Transverse colon (tissue), 4 donors: ENCODE data around the gene LYPD6B. TPM values are rescaled to one million over a fixed set of nuclear protein-coding genes. Genes with fewer than 3 reads are reported as not detected.

Experiments
- DNase-seq: peaks from one replicate; pipeline ENCODE4 v3.0.0-alpha.2; 2019
- H3K27ac ChIP-seq, 4 donors: fragments of 200-600 bp; sonication (generic); 2 replicates each; pipeline ENCODE4 v1.5.1; 2016 to 2018; ENCODE audit warnings: inconsistent platforms in 4 of 4
- H3K27me3 ChIP-seq: fragments of 200-600 bp; sonication (generic); 2 replicates; pipeline ENCODE4 v1.5.1; 2017; ENCODE audit warnings: inconsistent platforms
- H3K36me3 ChIP-seq, 4 donors: fragments of 200-600 bp; sonication (generic); 2 replicates each; pipeline ENCODE4 v1.5.1; 2017 to 2019; ENCODE audit warnings: inconsistent platforms in 4 of 4
- H3K4me1 ChIP-seq, 4 donors: fragments of 200-600 bp; sonication (generic); 2 replicates each; pipeline ENCODE4 v1.5.1; 2017 to 2020; ENCODE audit warnings: inconsistent platforms in 4 of 4
- H3K4me3 ChIP-seq, 4 donors: fragments of 200-600 bp; sonication (generic); 1 replicate in 1 of 4; 2 replicates in 3 of 4; pipeline versions ENCODE4 v1.5.1 to v1.6.1; 2017 to 2019; ENCODE audit warnings: inconsistent platforms in 4 of 4
- H3K9me3 ChIP-seq, 2 donors: fragments of 200-600 bp; sonication (generic); 2 replicates each; pipeline ENCODE4 v1.5.1; 2017 to 2019; ENCODE audit warnings: inconsistent platforms in 2 of 2
- CTCF ChIP-seq, 5 experiments: fragments of 200-600 bp in 3 of 5; fragments of 450-650 bp in 2 of 5; sonication (generic) in 3 of 5; IDR thresholded peaks; 1 replicate in 2 of 5; 2 replicates in 3 of 5; pipeline ENCODE4 v1.5.1; 2016 to 2017; ENCODE audit warnings: antibody characterized with exemption in 5 of 5, inconsistent platforms in 3 of 5, mild to moderate bottlenecking in 2 of 5, moderate library complexity in 1 of 5
- EP300 ChIP-seq: sonication (generic); formaldehyde crosslinking; IDR thresholded peaks from one replicate; pipeline ENCODE4 v1.6.1; 2017; ENCODE audit warnings: antibody characterized with exemption, low read depth
- POLR2A ChIP-seq: fragments of 450-650 bp; IDR thresholded peaks from one replicate; pipeline ENCODE4 v1.6.1; 2016; ENCODE audit warnings: antibody characterized with exemption, mild to moderate bottlenecking, moderate library complexity
- POLR2AphosphoS5 ChIP-seq, 3 donors: sonication (generic); formaldehyde crosslinking; IDR thresholded peaks; one replicate each; pipeline ENCODE4 v1.6.1; 2016; ENCODE audit warnings: antibody characterized with exemption in 3 of 3
- WGBS, 2 donors: methylation state at CpG; one replicate each; pipeline ENCODE4 v1.1.5; 2018; ENCODE audit warnings: low coverage in 1 of 2; 5-methylcytosine and 5-hydroxymethylcytosine counted together
- in situ Hi-C, 4 donors: fragments of 200-750 bp; cut with MboI; loops; one replicate each; pipeline versions ENCODE4 v1.15.0 to v1.15.1; 2017; ENCODE audit warnings: low sequenced_read_pairs in 3 of 4, low pct_ligation_motif_present in 1 of 4, low pct_unique_long_range_greater_than_20kb in 1 of 4
- intact Hi-C: fragments of 100-400 bp; cut with DNase I; formaldehyde crosslinking; loops from one replicate; pipeline ENCODE4 v1.15.1; 2023; ENCODE audit warnings: low total_unique reads
- total RNA-seq, 4 donors: library from RNA; depleted of rRNA; stranded (reverse); fragments of >200 nt; gene quantifications; one replicate each; pipeline ENCODE4 v1.1.0, GENCODE V29; 2016

Gene LYPD6B
- total RNA-seq, 4 donors from 2014 or later = 1.1 to 3.1 (median 2.6) TPM; not detected in 1

- intact Hi-C loops = no loop called here
- no peak overlapping the region for H3K4me3 ChIP-seq
- in situ Hi-C loops = no loop called here
- H3K9me3 ChIP-seq = no peaks in the 10 kb centered on the region
- DNase-seq = no peak
- H3K27me3 ChIP-seq = no peaks in the 10 kb centered on the region
- TF ChIP-seq POLR2AphosphoS5 (IDR thresholded peaks at IDR 0.05) = no peak
- peak in 2 of 5 experiments; percentile 10 to 34 for TF ChIP-seq CTCF (IDR thresholded peaks at IDR 0.05)
- no peaks in the 10 kb centered on the region for H3K4me1 ChIP-seq
- no peaks in the 10 kb centered on the region for H3K36me3 ChIP-seq
- H3K27ac ChIP-seq = no peak overlapping the region
Measured at GRCh38 chr2:149258531-149258930, 220.0 kb downstream of the LYPD6B start.

- no peak for DNase-seq
- no peaks in the 10 kb centered on the region for H3K27me3 ChIP-seq
- H3K4me1 ChIP-seq = no peaks in the 10 kb centered on the region
- no peak overlapping the region for H3K27ac ChIP-seq
- intact Hi-C loops = no loop called here
- WGBS, 2 donors = 82 to 87% methylated on average over 4 of the region's 4 CpGs
- no peaks in the 10 kb centered on the region for H3K9me3 ChIP-seq
- no peak overlapping the region for H3K4me3 ChIP-seq
- H3K36me3 ChIP-seq = no peaks in the 10 kb centered on the region
- no peak for TF ChIP-seq CTCF (IDR thresholded peaks at IDR 0.05)
- no peak for TF ChIP-seq POLR2AphosphoS5 (IDR thresholded peaks at IDR 0.05)
- TF ChIP-seq POLR2A = no peak
- no peak for TF ChIP-seq EP300
- in situ Hi-C loops = no loop called here
Measured at GRCh38 chr2:149259136-149259535, 220.6 kb downstream of the LYPD6B start.

GRCh38 chr2:149261692-149262091 is 223.2 kb downstream of the LYPD6B start:
- H3K27me3 ChIP-seq = no peaks in the 10 kb centered on the region
- no peak for DNase-seq
- no peak for TF ChIP-seq CTCF (IDR thresholded peaks at IDR 0.05)
- H3K4me1 ChIP-seq = no peaks in the 10 kb centered on the region
- intact Hi-C loops = no loop called here
- in situ Hi-C loops = no loop called here
- H3K4me3 ChIP-seq = no peak overlapping the region
- WGBS, 2 donors = 61 to 71% methylated on average over 3 of the region's 3 CpGs
- no peak overlapping the region for H3K27ac ChIP-seq
- no peaks in the 10 kb centered on the region for H3K9me3 ChIP-seq
- H3K36me3 ChIP-seq = no peaks in the 10 kb centered on the region

Other genes with a start within 250 kb of the LYPD6B start
- 1 to 10 TPM in 3 of 4 donors, under 1 TPM in 1; 0.75 to 3.2 (median 2.3) TPM for gene KIF5C, start 163.5 kb upstream of the LYPD6B start, total RNA-seq